GM20000 (cell line): ENCODE results near the gene GDAP2.

Experiments used
- DNase-seq: peaks from one replicate; pipeline ENCODE4 v3.0.0; 2012; ENCODE audit warnings: low spot score
- CTCF ChIP-seq: IDR thresholded peaks from 2 replicates; pipeline ENCODE4 v1.5.1; 2012; ENCODE audit warnings: mild to moderate bottlenecking, control low read depth; ENCODE audit errors: extremely low read depth, missing control alignments

The GDAP2 gene

GRCh38 chr1:117842408-117843170 is 86.8 kb downstream of the GDAP2 start:
- DNase-seq, result no peak
- no peak for TF ChIP-seq CTCF

- no peak for TF ChIP-seq CTCF
- DNase-seq, result no peak
Observed at GRCh38 chr1:117841117-117841650, 88.2 kb downstream of the GDAP2 start.

GRCh38 chr1:117838911-117839310 is 90.5 kb downstream of the GDAP2 start:
- DNase-seq, result no peak
- TF ChIP-seq CTCF, result no peak

- no peak for DNase-seq
- TF ChIP-seq CTCF, result no peak
Observed at GRCh38 chr1:117836069-117836468, 93.4 kb downstream of the GDAP2 start.

GRCh38 chr1:117834416-117834815 is 95.0 kb downstream of the GDAP2 start:
- no peak for TF ChIP-seq CTCF

GRCh38 chr1:117832453-117832852 is 97.0 kb downstream of the GDAP2 start:
- TF ChIP-seq CTCF, result no peak
- DNase-seq, result no peak

More at GRCh38 chr1:117834416-117834815, 95.0 kb downstream of the GDAP2 start:
- no peak for DNase-seq

GRCh38 chr1:117830222-117830621 is 99.2 kb downstream of the GDAP2 start:
- DNase-seq, result no peak
- TF ChIP-seq CTCF, result no peak
